Dedifferentiated amniotic fluid mesenchymal stem cell (primary cell): ENCODE results near the gene PHF14.

Experiments
- DNase-seq: peaks from one replicate; pipeline ENCODE4 v3.0.0-alpha.2; 2016; ENCODE audit errors: extremely low spot score

PHF14 gene

DNA sequence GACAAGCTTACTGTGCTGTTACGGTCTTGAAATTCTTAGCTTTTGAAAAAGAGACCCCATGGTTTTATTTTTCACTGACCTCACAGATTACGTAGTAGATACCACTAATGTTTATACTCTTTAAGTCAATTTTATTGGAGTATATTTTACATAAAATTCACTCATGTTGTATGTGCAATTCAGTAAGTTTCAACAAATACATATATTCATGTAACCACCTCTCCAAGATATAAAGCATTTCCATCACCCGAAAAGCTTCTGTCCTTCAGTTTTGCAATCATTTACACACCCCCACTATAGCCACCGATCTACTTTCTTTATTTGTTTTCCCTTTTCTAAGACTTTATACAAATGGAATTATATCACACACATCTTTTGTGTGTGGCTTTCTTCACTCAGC, 199.2 kb downstream of the PHF14 start:
- no peak for DNase-seq

DNA sequence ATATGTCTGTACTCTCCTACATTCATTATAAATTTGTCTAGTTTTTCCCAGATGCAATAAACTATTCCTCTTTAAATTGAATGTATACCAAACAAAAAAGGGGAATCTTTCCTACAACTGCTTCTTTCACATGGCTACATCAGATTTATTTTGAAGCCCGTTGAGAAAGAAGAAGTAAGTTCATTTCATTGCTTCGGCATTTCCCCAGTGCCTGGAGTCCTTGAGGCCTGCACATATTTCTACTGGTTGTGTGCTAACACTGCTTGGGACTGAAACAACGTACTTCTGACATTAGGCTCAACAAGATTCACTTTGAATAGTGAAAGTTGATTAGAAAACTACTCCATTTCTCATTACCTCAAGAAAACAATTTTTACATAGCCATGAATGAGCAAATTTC, 201.7 kb downstream of the PHF14 start:
- no peak for DNase-seq

DNA sequence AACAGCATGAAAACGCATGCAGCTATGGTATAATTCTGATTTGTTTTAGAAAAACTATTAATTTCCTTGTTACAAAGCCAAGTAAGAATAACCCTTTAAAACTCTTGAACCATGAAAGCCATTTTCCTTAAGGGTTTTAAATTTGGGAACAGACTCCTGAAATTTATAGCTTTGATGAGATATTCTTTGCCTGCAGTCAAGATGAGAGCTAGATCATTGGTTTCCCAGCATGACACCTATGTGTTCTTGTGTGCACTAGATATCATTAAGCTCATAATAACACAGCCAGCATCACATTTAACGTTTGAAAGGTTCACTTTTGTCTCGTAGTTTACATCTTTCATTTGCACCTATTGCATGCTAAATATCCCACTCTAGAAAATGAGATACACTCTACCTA, 202.2 kb downstream of the PHF14 start:
- DNase-seq = no peak

DNA sequence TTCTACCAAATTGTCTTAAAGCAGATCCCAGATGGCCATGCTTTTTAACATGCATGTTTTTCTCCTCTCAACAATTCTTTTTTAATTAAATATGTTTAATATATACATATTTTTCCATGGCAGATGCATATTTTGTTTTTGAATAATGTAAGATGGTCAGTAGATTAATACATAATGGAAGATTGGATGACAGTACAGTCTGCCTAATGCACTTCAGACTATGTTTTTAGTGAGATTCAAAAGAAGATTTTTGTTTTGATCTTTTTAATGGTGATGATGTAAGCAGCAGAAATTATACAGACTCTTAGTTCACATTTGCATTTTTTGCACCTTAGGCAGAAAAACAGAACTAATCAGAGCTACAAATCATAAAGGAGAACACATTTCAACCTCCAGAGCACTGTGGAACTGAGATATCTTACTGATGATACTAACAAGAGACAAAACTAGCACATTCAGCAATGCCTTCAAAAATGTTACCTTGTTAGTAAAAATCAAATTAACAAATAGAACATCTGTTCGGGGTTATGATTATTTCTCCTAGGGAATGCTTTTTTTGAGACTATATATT, 203.4 kb downstream of the PHF14 start:
- no peak for DNase-seq

DNA sequence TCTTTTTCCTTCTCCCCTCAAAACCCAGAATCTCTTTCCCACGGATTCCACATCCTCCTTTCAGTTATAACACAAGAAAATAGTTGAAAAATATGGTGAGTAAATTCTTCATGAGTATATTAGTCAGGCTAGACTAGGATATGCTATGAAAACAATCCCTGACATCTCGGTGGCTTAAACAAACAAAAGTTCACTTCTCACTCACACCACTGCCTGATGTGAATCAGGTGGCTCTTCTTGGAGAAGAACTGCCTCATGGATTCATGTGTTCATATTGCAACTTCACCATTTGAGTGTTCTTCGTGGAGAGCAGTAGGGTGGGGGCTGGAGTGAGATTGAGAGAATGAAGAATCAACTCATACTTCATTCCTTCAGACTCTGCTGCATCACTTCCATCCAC, 204.1 kb downstream of the PHF14 start:
- no peak for DNase-seq

DNA sequence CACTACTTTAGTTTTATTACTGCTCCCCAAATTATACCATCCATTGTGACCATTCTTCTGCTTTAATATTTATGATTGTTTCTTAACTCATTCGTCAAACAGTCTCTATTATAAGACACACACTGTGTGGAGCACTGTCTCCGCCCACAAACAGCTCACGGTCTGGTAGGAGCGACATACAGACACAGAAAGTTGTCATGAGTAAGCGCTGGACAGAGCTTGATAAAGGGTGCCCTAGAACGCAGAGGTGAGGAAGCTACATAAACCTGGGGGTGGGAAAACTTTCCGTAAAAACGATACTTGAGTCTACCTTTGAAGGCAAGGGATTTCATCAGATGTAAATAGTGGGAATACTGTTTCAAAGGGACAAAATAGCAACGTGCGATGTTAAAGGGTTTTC, 207.9 kb downstream of the PHF14 start:
- no peak for DNase-seq

DNA sequence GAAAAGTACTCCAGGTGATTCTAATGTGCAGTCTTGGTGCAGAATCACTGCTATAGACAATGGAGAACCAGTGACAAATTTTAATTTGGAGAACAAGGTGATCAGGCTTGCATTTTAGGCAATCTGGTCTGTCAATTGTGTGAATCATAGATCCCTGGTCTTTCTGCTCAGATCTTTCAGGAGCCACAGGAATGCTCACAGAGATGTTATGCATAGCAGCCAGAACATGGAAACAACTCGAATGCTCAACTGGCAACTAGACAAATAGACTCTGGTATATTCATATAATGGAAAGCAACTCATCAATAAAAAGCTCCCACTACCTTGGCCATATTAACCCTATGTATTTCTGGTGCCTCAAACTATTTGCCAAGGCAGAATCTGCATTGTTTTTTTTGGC, 209.1 kb downstream of the PHF14 start:
- DNase-seq = no peak

DNA sequence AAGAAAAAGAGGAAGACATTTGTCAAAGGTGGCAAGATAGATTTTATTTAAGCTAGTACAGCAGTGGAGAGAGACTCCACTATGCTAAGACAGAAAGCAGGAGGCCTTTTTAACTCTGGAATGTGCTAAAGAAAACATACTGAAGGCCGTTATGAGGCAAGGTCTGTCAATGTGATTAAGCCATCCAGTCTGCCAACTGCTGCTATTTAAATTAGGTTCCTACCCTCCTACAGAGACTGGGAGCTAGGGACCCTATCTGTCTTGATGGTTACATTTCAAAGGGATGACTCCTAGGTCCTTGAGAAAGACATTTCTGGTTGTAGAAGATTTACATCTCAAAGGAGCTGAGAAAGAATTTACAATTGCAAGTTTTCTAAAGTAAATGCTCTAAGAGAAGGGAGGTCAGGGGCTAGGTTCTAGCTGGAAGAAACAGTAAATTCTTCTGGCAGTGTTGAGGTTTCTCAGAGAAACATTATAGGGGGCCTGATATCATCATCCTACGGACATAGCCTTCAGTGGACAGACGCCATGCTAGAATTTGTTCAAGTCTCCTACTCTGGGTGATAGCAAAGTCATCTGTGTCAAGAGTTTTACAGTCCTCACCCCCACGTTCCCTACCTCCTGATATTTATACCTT, 211.6 kb downstream of the PHF14 start:
- DNase-seq = no peak

DNA sequence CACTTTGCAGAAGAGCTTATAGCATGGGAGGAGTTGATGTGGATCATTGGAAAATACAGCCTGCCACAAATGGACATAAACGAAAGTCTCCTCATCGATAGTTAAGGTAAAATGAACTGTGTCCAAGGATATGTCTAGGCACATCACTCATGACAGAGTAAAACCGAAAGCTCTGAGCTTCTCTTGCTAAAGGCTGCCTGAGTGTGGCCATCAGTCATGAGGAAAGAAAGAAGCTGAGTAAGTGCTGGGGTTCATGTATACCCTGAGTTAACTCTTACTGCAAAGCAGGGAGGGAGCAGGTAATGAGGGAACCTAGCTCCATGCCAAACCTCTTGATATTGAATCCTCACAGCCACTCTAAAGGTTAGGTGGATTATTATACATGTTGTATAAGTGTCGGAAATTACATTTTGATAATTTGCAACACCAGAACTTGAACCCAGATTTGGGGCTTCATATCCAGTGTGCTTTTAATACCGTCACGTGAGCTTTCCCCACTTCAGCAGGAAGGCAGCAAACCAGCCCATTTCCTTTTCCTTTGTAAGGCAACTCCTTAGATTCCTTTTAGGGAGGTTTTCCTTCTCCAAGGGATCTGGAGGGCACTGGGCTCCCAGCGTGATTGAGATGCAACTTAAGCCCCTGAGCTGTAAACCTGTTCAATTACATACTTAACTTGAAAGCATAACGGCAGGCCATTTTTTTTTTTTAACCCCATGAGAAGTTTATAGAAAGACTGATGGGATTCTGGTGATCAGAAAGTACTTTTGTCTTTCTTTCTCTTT, 215.0 kb downstream of the PHF14 start:
- DNase-seq = no peak

DNA sequence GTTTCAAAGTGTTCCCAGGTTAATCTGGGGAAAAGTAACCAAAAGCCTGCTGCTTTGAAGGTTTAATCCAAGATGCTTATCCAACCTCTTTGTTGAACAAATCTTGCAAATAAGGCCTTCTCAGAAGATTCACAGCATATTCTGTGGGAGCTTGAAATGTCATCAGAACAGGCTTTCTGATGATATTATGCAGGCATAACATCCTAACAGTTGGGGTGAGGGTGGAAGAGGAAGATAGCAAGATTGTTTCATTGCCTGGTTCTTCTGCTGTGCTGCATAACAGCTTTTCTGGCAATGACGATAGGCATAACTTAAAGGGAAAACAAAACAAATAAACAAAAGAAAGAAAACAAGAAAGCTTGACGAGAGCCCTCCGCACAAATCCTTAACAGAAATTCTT, 217.4 kb downstream of the PHF14 start:
- DNase-seq = no peak

DNA sequence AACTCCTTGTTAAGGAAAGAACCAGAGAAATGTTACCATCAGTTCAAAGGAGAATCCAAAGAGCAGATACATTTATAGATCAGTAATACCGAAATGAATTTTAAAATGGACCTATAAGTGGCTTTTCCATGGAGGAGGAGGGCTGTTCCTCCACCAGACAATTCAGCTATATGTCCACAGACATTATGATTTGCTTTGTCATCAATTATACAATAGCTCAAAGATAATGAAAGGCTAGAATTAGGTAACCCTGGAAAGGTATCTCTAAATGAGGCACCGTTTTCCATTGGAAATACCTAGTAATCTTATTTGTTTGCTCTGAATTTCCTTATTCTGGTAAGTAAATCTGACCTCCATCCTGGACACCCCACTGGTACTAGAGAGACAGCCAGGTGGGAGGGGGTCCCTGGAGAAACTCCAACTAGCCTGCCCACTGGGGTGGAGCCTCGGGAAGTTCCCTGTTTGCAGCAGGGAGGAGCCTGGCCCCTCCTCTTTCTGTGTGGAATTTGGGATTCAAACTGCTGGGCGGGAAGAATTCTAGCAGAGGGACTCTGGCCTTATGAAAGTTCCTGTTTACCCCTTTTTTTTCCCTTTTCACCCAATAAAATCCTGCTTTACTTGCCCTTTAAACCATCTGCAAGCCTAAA, 218.0 kb downstream of the PHF14 start:
- DNase-seq = no peak

DNA sequence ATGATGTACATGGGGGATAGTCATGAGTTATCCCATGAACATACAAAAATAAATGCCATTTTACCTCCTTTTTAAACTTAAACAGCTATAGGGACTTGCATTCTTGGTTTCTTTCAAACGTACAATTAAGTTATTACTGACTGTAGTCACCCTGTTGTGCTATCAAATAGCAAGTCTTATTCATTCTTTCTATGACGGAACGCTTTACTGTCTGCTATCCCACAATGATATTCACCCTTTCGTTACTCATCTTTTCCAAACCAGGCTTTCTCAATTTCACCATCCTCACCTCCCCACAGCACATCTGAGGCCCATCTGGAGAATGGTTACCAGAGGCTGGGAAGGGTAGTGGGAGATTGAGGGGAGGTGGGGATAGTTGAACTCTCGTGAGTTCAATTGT, 218.8 kb downstream of the PHF14 start:
- DNase-seq = peak; percentile 54

DNA sequence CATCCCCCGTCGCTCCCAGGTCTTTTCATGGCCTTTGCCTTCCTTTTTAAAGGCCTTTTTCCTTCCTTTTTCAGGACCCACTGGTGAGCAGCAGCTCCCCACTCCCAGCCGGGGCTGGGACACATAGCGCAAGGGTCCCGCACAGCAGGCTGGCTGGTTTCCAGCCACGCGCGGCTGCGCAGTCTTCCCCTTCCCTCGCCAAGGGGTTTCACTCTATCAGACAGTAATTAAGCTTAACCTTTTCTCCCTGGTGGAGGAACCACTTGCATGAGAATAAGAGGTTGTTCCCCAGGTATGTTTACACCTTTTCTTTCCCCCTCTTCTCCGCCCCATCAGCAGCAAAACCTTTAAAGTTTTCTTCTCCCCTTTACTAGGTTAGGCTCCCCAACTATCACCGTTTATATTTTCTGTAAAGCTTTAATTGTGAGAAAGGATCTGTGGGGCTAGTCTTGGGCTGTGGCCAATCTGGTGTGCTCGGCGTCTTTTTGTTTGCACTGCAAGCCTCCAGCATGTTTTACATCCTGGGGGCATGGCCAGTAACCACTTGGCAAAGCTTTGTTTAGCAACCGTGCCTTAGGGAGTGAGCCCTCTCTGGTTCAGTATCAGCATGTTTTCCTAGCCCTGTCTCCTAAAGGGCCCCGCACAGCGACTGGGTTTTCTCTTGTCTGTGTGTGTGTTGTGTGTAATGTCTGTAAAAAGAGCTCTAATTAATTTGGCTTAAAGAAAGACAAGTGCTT, 219.6 kb downstream of the PHF14 start:
- no peak for DNase-seq

DNA sequence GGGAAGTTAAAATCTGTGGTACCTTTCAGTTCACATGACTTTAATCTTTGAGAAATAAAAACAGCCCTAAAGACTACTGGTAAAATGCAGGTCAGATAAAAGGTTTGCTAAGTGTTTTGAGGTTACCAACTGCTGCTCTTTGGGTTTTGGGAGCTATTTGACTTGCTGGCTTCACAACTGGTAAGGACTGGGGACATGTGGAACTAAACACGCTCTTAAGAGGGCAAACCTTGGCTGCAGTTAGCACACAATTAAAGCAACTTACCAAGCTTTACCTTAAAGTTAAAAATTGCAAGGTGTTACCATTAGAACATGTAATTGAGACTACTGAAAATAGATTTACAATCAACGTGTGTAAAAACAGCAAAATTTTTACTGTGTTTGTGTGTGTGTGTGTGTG, 220.2 kb downstream of the PHF14 start:
- no peak for DNase-seq

DNA sequence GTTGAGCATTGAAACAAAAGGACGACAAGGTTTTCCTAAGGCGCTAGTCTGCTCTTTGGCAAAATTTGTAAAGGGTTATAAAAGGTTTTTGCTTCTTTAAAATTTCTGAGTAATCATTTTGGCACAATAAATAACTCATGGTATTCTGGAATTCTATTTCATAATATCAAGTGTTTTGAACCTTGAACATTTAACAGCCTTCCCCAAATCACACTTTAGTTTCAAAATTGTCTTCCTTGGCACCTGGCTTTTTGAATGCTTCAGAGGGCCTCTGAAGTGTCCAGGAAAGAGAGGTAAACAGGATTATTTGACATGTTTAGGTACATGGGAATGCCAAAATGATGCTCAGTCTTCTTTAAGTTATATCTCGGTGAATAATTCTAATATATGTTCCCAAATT, 220.8 kb downstream of the PHF14 start:
- no peak for DNase-seq

DNA sequence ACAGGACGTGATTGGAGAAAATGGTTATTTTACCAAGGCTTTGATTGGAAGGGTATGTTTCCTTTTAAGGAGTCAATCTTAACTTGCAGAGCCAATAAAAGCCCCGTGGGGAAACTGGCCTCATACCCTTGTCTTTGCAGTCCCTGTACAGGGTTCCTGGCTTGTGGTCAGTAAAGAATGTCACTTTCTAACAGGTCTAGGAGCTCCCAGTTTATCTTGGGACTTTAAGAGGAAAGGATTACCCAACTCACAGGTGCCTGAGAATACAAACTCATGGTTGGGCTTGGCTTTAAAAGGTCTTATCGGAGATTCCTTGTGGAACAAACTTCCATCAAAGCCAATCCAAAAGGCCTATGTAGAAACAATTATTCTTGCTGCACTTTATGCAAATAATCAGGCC, 221.8 kb downstream of the PHF14 start:
- DNase-seq = no peak

DNA sequence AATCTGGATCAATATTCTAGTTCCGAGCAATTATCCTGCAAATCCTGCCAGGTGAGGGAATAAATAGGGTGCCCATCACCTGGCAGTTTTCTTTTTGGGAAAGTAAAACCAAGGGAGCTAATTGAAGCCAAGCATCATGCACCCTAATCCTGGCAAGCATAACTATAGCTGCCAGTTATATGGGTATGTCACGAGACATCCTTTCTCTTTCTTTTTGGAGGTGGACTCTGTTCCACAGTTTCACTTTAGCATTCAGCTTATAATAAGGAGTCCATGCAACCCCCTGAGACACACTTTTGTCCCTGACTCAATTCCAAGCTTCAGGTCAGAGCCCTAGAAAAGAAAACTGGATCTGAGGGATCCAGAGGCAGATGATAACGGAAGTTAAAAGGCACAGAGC, 222.5 kb downstream of the PHF14 start:
- DNase-seq = no peak

DNA sequence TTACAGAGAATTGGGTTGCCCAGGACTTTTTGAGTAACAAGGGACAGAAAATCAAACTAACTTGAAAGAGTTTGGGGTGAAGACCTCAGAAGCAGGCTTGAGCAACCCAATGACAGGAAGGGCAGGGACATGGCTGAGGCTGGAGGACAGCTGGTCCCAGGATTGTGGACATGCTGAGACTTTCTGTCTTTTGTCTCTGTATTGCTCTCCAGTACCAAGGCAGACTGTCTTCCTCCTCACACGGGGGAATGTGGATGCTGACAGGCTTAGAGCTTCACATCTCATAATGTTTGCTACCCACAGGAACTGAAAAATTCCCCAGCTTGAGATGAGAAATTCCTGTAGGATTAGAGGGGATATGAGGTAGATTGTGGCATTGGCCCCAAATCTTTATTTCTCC, 229.6 kb downstream of the PHF14 start:
- DNase-seq = no peak

DNA sequence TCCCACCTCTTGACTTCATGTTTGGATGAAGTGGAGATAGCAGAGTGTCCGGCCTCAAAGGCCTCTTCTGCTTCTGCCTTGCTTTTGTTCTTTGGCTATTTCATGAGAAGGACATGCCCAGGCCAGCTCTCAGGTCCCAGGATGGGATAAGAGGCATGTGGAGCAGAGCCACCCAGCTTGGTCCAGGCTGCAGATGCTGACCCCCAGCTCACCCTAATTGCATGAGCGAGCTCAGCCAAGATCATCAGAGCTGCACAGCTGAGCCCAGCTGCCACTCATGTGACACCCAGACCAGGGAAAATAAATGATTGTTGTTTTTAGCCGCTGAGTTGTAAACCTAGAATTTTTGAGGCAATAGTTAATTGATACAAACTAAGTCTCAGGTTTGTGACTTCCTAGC, 230.0 kb downstream of the PHF14 start:
- no peak for DNase-seq

DNA sequence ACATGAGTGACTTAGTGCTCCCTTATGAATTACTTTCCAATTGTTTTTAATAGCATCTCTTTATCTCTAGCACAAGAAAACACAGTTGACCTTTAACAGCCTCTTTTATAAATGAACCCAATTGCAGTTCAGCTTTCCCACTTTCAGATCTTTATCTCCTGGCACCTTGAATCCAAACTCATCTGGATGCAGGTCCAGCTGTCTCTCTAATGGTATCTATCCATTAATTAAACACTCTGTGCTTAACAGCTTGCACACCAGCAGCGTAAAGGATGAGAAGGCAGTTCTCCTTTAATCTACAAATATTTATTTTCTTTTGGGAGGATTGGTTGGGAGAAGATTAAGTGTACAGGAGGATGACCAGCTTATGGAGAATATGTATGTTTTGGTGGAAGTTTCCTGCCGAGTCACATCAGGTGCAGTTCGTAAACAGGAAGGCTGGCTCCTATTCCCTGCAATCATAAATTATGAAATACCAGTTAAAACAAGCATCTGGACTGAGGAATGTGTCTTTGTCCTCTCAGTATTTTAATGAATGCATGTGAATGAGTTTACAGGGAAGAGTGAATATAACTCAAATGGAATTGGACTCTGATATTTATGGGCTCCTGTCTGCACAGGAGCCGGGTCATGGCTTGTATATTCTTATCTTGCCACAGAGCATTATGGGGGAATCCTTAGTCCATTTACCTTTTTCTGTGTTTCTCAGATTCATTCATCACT, 232.7 kb downstream of the PHF14 start:
- DNase-seq = no peak

DNA sequence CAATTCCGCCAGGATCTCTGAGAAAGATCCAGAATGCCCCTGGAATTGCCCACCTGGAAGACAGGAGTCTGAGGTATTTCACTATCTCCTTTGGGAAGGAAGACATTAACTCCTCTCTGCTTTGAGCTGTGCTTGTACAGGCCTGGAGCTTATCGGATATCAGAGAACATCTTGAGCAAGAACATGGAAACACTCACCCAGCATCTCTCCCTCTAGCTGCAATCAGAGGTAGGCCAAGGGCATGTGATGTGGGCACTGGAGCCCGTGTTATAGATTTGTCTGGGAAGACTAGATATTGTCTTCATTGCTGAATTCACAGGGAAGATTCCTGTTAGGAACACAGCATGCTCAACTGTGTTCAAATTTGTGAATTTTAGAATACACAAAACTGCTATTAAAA, 233.9 kb downstream of the PHF14 start:
- DNase-seq = no peak
